ENCODE measurements around the gene PROM1.

DNA sequence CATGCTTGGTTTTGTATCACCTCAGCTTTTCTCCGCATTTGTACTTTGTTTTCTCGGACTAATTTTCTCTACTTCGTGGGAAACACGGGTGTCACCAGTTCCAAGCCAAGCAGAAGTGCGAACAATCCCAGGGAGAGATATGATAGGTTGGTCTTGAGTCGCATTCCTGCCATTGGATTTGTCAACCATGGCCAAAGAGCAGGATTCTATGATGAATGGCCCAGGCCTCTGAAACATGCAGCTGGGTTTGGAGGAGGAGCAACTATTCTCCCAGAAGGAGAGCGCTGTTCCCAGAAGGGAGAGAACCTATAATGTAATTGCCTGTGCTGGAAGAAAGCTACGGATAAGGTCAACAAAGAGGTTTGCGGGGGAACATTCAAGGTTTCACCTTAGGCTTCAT, 135.0 kb downstream of the PROM1 start:
- TF ChIP-seq, protein P1, sequence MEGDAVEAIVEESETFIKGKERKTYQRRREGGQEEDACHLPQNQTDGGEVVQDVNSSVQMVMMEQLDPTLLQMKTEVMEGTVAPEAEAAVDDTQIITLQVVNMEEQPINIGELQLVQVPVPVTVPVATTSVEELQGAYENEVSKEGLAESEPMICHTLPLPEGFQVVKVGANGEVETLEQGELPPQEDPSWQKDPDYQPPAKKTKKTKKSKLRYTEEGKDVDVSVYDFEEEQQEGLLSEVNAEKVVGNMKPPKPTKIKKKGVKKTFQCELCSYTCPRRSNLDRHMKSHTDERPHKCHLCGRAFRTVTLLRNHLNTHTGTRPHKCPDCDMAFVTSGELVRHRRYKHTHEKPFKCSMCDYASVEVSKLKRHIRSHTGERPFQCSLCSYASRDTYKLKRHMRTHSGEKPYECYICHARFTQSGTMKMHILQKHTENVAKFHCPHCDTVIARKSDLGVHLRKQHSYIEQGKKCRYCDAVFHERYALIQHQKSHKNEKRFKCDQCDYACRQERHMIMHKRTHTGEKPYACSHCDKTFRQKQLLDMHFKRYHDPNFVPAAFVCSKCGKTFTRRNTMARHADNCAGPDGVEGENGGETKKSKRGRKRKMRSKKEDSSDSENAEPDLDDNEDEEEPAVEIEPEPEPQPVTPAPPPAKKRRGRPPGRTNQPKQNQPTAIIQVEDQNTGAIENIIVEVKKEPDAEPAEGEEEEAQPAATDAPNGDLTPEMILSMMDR (IDR thresholded peaks at IDR 0.05; ENCODE audit: poor library complexity, severe bottlenecking), result no peak
- TF ChIP-seq, protein P2, sequence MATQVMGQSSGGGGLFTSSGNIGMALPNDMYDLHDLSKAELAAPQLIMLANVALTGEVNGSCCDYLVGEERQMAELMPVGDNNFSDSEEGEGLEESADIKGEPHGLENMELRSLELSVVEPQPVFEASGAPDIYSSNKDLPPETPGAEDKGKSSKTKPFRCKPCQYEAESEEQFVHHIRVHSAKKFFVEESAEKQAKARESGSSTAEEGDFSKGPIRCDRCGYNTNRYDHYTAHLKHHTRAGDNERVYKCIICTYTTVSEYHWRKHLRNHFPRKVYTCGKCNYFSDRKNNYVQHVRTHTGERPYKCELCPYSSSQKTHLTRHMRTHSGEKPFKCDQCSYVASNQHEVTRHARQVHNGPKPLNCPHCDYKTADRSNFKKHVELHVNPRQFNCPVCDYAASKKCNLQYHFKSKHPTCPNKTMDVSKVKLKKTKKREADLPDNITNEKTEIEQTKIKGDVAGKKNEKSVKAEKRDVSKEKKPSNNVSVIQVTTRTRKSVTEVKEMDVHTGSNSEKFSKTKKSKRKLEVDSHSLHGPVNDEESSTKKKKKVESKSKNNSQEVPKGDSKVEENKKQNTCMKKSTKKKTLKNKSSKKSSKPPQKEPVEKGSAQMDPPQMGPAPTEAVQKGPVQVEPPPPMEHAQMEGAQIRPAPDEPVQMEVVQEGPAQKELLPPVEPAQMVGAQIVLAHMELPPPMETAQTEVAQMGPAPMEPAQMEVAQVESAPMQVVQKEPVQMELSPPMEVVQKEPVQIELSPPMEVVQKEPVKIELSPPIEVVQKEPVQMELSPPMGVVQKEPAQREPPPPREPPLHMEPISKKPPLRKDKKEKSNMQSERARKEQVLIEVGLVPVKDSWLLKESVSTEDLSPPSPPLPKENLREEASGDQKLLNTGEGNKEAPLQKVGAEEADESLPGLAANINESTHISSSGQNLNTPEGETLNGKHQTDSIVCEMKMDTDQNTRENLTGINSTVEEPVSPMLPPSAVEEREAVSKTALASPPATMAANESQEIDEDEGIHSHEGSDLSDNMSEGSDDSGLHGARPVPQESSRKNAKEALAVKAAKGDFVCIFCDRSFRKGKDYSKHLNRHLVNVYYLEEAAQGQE (IDR thresholded peaks at IDR 0.05; ENCODE audit: borderline replicate concordance), result no peak
- TF ChIP-seq EZH2 (IDR thresholded peaks at IDR 0.05; ENCODE audit: borderline replicate concordance, insufficient read depth, low read length, poor library complexity, severe bottlenecking), result no peak
- TF ChIP-seq MXI1 (conservative IDR thresholded peaks at IDR 0.05; ENCODE audit: poor library complexity, severe bottlenecking), result no peak
- TF ChIP-seq EP300 (conservative IDR thresholded peaks at IDR 0.05; ENCODE audit: poor library complexity, severe bottlenecking), result no peak
- TF ChIP-seq POLR2AphosphoS5 (IDR thresholded peaks at IDR 0.05), result no peak
- no peak for TF ChIP-seq RAD21 (conservative IDR thresholded peaks at IDR 0.05)
